ENCODE measurements around the gene PRPH2.
"Not testable (repeated sequence)": the region's sequence is repeated elsewhere in the genome, so short reads cannot be mapped to it uniquely, and the experiment has no call there.

PRPH2 gene

GRCh38 chr6:42742116-42742894 is 19.9 kb upstream of the PRPH2 start:
- DNase-seq (ENCODE audit: low read depth), result no peak

- no peak for DNase-seq (ENCODE audit: low read depth)
Observed at GRCh38 chr6:42740725-42741124, 18.3 kb upstream of the PRPH2 start.

GRCh38 chr6:42735976-42736375 is 13.6 kb upstream of the PRPH2 start:
- DNase-seq (ENCODE audit: low read depth), result no peak

DNA sequence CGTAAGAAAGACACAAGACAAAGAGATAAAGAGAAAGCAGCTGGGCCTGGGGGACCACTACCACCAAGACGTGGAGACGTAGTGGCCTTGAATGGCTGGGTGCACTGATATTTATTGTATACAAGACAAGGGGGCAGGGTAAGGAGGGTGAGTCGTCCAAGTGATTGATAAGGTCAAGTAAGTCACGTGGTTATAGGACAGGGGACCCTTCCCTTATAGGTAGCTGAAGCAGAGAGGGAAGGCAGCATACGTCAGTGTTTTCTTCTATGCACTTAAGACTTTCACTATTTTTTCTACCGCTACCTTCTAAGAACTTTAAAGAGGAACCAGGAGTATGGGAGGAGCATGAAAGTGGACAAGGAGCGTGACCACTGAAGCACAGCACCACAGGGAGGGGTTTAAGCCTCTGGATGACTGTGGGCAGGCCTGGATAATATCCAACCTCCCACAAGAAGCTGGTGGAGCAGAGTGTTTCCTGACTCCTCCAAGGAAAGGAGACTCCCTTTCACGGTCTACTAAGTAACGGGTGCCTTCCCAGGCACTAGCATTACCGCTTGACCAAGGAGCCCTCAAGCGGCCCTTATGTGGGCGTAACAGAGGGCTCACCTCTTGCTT is 11.6 kb upstream of the PRPH2 start:
- not testable (repeated sequence) for DNase-seq (ENCODE audit: low read depth)

GRCh38 chr6:42729731-42730130 is 7.3 kb upstream of the PRPH2 start:
- DNase-seq (ENCODE audit: low read depth), result no peak

GRCh38 chr6:42727627-42728026 is 5.2 kb upstream of the PRPH2 start:
- DNase-seq (ENCODE audit: low read depth), result no peak

GRCh38 chr6:42727087-42727611 is 4.8 kb upstream of the PRPH2 start:
- DNase-seq (ENCODE audit: low read depth), result no peak

- DNase-seq (ENCODE audit: low read depth), result peak; percentile 57
Observed at GRCh38 chr6:42726485-42727086, 4.2 kb upstream of the PRPH2 start.

DNA sequence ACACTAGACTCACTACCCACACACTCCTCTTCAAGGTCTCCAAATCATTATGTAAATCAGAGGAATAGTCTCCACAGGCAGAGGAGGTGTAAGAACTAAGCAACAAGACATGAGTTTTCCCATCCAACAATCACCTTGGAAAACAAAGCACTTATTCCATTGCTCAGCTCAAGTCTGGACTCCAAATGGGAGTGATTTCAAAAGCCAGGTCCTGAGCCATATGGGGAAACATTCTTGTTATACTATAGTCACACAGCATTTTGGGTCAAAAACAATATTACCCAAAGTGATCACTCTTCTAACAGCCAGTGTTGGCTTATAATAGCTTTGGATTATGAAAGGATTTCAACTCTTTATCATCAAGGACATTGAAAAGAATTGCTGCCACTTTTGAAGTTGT is 3.6 kb upstream of the PRPH2 start:
- DNase-seq (ENCODE audit: low read depth), result no peak

DNA sequence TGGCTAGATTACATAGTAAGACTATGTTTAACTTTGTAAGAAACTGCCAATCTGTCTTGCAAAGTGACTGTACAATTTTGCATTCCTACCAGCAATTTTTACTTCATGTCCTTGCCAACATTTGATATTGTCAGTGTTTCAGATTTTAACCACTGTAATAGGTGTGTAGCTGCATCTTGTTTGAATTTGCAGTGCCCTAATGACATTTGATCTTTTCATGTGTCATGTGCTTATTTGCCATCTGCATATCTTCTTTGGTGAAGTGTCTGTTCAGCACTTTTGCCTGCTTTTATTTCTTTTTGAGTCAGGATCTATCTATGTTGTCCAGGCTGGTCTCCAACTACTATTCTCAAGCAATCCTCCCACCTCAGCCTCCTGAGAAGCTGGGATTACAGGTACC is 2.4 kb upstream of the PRPH2 start:
- no peak for DNase-seq (ENCODE audit: low read depth)

DNA sequence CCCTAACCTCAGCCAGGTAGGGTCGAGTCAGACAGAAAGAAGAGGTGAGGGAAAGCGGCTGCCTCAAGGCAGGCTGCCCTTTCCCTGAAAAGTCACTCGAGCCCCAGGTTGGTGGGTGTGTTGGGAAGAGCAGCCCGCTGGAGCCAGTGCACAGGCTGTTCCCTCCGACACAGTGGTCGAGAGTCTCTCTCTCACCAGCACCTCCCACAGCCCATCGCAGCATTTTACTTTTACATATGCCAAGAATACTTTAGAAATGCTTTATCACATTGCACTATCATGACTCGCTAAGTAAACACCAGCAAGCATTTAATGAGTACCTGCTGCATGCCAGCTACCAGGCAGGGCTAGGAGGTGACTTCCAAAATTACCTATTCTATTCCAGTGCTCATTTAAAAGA is 1.7 kb downstream of the PRPH2 start:
- no peak for DNase-seq (ENCODE audit: low read depth)

DNA sequence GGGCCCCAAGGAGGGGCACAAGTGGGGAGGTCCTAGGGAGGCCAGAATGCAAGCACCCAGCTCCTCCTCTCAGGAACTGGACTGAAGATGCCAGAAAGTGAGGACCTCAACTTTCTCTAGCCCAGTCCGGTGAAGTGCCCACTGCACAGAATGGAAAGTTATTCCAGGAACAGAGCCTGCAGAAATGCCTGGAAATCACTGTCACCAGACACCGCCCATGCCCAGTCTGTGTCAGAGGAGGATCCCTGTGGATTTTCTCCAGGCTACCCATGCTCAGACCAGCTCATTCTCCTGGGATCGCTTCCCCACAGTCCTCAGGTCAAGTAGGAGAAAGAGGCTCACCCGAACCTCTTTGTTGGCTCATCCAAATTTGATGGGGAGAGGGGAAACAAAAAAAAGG is 6.5 kb downstream of the PRPH2 start:
- no peak for DNase-seq (ENCODE audit: low read depth)

DNA sequence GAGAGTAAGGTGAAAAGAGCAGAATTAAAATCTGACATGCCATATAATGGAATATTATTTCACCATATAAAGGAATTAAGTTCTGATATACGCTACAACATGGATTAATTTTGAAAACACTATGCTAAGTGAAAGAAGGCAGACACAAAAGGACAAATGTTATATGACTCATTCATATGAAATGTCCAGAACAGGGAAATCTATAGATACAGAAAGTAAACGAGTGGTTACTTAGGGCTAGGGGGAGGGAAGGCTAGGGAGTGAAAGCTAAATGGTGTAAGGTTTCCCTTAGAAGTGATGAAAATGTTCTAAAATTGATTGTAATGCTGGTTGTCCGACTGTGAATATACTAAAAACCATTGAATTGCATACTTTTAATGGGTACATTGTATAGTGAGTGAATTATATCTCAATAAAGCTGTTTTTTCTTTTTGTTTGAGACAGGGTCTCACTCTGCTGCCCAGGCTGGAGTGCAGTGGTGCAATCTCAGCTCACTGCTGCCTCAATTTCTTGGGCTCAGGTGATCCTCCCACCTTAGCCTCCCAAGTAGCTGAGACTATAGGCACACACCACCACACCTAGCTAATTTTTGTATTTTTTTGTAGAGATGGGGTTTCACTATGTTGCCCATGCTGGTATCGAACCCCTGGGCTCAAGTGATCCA is 8.2 kb downstream of the PRPH2 start:
- DNase-seq (ENCODE audit: low read depth), result no peak

GRCh38 chr6:42711930-42712329 is 10.5 kb downstream of the PRPH2 start:
- DNase-seq (ENCODE audit: low read depth), result no peak

GRCh38 chr6:42710316-42710715 is 12.1 kb downstream of the PRPH2 start:
- DNase-seq (ENCODE audit: low read depth), result no peak

DNA sequence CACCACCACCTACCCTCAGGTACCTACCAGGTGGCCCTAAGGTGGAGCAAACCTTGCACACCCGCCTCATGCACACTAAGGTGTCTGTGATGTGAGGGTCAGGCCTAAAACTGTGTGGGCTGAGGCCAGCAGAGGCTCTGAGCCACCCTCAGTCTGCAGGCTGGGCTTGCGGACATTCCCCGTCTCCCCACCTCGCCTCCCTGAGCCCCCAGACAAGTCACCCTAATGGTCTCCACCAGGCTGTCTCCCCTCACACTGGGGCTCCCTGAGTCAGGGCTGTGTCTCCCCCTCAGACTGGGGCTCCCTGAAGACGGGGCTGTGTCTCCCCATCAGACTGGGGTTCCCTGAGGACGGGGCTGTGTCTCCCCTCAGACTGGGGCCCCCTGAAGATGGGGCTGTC is 12.5 kb downstream of the PRPH2 start:
- no peak for DNase-seq (ENCODE audit: low read depth)

- no peak for DNase-seq (ENCODE audit: low read depth)
Observed at GRCh38 chr6:42708096-42708495, 14.3 kb downstream of the PRPH2 start.

DNA sequence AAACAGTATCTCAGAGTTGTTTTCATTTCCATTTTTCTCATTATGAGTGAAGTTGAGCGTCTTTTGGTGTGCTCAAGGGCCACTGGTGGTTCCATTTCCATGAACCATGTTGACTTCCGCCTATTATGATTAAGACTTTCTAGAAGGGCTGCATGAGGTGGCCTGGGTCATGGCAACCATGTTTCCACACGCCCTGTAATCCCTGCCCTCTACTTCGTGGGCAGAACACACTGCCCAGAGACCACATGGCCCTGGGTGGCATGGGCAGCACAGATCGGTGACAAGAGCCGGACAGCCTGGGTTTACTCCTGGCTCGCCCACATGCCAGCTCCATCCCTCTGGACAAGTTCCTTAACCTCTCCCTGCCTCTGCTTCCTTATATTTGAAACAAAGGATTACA is 14.8 kb downstream of the PRPH2 start:
- no peak for DNase-seq (ENCODE audit: low read depth)

- DNase-seq (ENCODE audit: low read depth), result no peak
Observed at GRCh38 chr6:42704937-42705374, 17.4 kb downstream of the PRPH2 start.

DNA sequence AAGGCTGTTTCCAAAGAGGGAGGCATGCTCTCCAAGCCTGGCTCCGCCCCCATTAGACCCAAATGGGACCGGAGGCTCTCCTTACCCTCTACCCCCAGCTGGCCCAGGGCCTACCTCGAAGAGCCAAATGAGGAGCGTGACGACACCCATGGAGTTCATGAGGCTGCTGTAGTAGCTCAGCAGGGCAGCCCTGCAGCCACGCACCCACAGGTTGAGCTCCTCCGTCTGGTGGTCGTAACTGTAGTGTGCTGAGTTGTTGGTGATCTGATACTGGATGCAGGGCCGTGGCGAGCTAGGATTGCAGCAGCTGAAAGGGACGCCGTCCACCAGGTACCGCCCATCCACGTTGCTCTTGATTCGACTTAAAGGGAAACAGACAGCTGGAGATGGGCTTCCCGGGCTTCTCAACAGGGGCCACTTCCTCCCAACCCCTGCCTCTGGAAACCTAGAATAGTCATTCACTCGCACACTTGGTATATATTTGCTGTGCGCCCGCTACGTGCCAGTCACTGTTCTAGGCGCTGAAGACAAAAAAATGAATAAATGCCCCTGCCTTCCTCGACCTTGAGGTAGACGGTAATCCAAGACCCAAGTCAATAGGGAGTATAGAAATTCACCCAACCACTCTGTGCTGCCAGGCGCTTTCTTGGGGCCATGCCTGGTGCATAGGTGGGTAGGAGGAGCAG is 18.0 kb downstream of the PRPH2 start:
- DNase-seq (ENCODE audit: low read depth), result no peak

- DNase-seq (ENCODE audit: low read depth), result not testable (repeated sequence)
Observed at GRCh38 chr6:42702786-42703185, 19.6 kb downstream of the PRPH2 start.

DNA sequence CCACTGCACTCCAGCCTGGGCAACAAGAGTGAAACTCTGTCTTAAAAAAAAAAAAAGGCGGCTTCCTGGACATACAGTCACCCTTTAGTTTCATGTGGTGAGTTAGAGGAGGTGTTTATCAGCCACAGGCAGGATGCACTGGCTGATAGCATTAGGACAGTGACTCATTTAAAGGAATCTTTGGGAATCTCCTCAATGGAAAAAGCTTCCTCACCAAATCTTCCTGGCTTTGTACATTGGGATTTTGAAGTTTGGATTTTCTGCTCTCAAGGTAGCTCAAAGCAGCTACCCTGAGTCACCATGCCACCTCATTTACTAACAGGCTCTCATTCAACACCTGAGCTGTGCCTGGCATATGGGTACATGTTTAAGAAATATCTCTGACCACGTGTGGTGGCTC is 20.2 kb downstream of the PRPH2 start:
- no peak for DNase-seq (ENCODE audit: low read depth)

Data from activated T-helper 9 cell treated with anti-CD3 and anti-CD28 coated beads, Interleukin-2, amount 50 U/mL, for 16 hours (primary cell).